OCI-LY7 (cell line): ENCODE data around the gene NCOA3. TPM values are rescaled to one million over a fixed set of nuclear protein-coding genes. Genes with fewer than 3 reads are reported as not detected.

Source experiments
- BruUV-seq: library from RNA; stranded (reverse); fragments of 400-500 nt; replicated peaks from 2 replicates; lab custom pipeline; 2021; lab: Mats Ljungman, UMichigan
- CTCF ChIA-PET: fragments of 300-600 bp; sonication (Branson Sonifier 250); formaldehyde crosslinking; loops from one replicate; lab custom pipeline; 2022; ENCODE audit warnings: antibody characterized with exemption; ENCODE audit not compliant: unreplicated experiment; lab: Charles Lee
- POLR2A ChIA-PET: fragments of 300-600 bp; sonication (Branson Sonifier 250); formaldehyde crosslinking; loops from one replicate; lab custom pipeline; 2022; ENCODE audit warnings: antibody characterized with exemption; lab: Charles Lee
- DNase-seq: peaks from one replicate; pipeline ENCODE4 v3.0.0-alpha.2; 2015; ENCODE audit warnings: low spot score
- H2AFZ ChIP-seq: fragments of 200-600 bp; sonication (generic), shearing (Covaris generic); 2 replicates; pipeline ENCODE4 v1.6.1; 2014; ENCODE audit warnings: mild to moderate bottlenecking, antibody characterized with exemption, low read length, moderate library complexity
- H3K27ac ChIP-seq: fragments of 200-600 bp; sonication (generic); 2 replicates; pipeline ENCODE4 v1.5.1; 2014; ENCODE audit warnings: mixed run types, low read depth, mild to moderate bottlenecking, moderate library complexity, low read length, inconsistent platforms; ENCODE audit not compliant: poor library complexity, severe bottlenecking
- H3K36me3 ChIP-seq: fragments of 200-600 bp; sonication (generic); 2 replicates; pipeline ENCODE4 v1.6.1; 2014; ENCODE audit warnings: mild to moderate bottlenecking, antibody characterized with exemption, low read length, moderate library complexity, mixed read lengths; ENCODE audit not compliant: insufficient read depth
- H3K4me1 ChIP-seq: fragments of 200-600 bp; sonication (generic); 2 replicates; pipeline ENCODE4 v1.5.1; 2014; ENCODE audit warnings: mild to moderate bottlenecking, low read length; ENCODE audit not compliant: insufficient read depth, poor library complexity, severe bottlenecking
- H3K4me2 ChIP-seq: fragments of 200-600 bp; sonication (generic); 2 replicates; pipeline ENCODE4 v1.6.1; 2014; ENCODE audit warnings: mild to moderate bottlenecking, low read length
- H3K4me3 ChIP-seq: fragments of 200-600 bp; sonication (generic); 2 replicates; pipeline ENCODE4 v1.5.1; 2014; ENCODE audit warnings: mild to moderate bottlenecking, low read depth, low read length; ENCODE audit not compliant: poor library complexity, severe bottlenecking
- H3K79me2 ChIP-seq: fragments of 200-600 bp; sonication (generic); 2 replicates; pipeline ENCODE4 v1.6.1; 2016; ENCODE audit warnings: low read depth, mild to moderate bottlenecking, low read length, moderate library complexity, mixed read lengths; ENCODE audit not compliant: insufficient read depth
- H3K9me2 ChIP-seq: fragments of 200-600 bp; sonication (generic); 2 replicates; pipeline ENCODE4 v1.6.1; 2016; ENCODE audit warnings: mild to moderate bottlenecking, low read length, mixed read lengths; ENCODE audit not compliant: insufficient read depth
- H3K9me3 ChIP-seq: fragments of 200-600 bp; sonication (generic); 2 replicates; pipeline ENCODE4 v1.6.1; 2014; ENCODE audit warnings: mild to moderate bottlenecking, mixed run types, low read length, mixed read lengths
- H4K20me1 ChIP-seq: fragments of 200-600 bp; sonication (generic); 2 replicates; pipeline ENCODE4 v1.6.1; 2014; ENCODE audit warnings: mild to moderate bottlenecking, antibody characterized with exemption, low read length, moderate library complexity, mixed read lengths; ENCODE audit not compliant: insufficient read depth
- EZH2phosphoT487 ChIP-seq: fragments of 200-600 bp; sonication (generic); IDR thresholded peaks from 2 replicates; pipeline ENCODE4 v1.6.1; 2018; ENCODE audit warnings: low read depth, borderline replicate concordance, mild to moderate bottlenecking, mixed run types, antibody characterized with exemption, low read length, moderate library complexity, mixed read lengths
- intact Hi-C: fragments of 100-400 bp; cut with micrococcal nuclease; formaldehyde crosslinking; loops from one replicate; pipeline ENCODE4 v1.10.0; 2022; ENCODE audit not compliant: unreplicated experiment
- total RNA-seq, 2 experiments: library from RNA; depleted of rRNA in 1 of 2; stranded (reverse); fragments of >200 nt in 1 of 2; shearing (Covaris generic) in 1 of 2; gene quantifications; 2 replicates each; pipeline ENCODE4 v1.2.3, GENCODE V29; 2014 to 2022
- TF ChIP-seq, protein P1 (sequence below): fragments of 200-600 bp; sonication (generic); conservative IDR thresholded peaks from 2 replicates; pipeline ENCODE4 v1.5.1; 2014; ENCODE audit warnings: mild to moderate bottlenecking, antibody characterized with exemption, low read length, moderate library complexity, mixed read lengths

The NCOA3 gene
- total RNA-seq, 2 experiments from 2014 or later = 50.5 to 75.6 TPM

DNA sequence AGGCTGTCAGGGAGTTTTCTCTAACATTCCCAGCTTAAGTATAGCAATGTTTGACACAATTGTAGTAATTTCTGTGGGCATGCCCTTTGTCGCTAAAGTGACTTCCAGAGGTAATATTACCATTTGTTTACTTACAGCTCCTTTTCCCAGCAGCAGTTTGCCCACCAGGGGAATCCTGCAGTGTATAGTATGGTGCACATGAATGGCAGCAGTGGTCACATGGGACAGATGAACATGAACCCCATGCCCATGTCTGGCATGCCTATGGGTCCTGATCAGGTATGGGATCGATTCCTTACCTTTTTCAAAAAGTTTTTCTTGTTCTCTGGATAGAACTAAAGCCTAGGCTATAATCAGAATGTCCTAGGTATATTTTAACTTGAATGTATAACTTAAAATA lies 151.1 kb downstream of the NCOA3 start:
- Histone ChIP-seq H3K9me2 (no peaks in the 10 kb centered on the region), H3K27ac (no peak overlapping the region), H3K4me3 (no peak overlapping the region), H3K79me2 (no peaks in the 10 kb centered on the region), H3K9me3 (no peaks in the 10 kb centered on the region), H3K4me2 (no peak overlapping the region), H3K36me3 (peaks cover 94% of the 10 kb centered on the region), H3K4me1 (no peaks in the 10 kb centered on the region), H4K20me1 (no peaks in the 10 kb centered on the region; the same call in 1 of the 2 replicates), H2AFZ (no peak overlapping the region)
- no TSS peak for BruUV-seq
- POLR2A ChIA-PET = no interaction called here
- CTCF ChIA-PET = no interaction called here
- no peak for TF ChIP-seq EZH2phosphoT487
- TF ChIP-seq, protein P1, sequence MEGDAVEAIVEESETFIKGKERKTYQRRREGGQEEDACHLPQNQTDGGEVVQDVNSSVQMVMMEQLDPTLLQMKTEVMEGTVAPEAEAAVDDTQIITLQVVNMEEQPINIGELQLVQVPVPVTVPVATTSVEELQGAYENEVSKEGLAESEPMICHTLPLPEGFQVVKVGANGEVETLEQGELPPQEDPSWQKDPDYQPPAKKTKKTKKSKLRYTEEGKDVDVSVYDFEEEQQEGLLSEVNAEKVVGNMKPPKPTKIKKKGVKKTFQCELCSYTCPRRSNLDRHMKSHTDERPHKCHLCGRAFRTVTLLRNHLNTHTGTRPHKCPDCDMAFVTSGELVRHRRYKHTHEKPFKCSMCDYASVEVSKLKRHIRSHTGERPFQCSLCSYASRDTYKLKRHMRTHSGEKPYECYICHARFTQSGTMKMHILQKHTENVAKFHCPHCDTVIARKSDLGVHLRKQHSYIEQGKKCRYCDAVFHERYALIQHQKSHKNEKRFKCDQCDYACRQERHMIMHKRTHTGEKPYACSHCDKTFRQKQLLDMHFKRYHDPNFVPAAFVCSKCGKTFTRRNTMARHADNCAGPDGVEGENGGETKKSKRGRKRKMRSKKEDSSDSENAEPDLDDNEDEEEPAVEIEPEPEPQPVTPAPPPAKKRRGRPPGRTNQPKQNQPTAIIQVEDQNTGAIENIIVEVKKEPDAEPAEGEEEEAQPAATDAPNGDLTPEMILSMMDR = no peak
- intact Hi-C loops = no loop called here
- no peak for DNase-seq

DNA sequence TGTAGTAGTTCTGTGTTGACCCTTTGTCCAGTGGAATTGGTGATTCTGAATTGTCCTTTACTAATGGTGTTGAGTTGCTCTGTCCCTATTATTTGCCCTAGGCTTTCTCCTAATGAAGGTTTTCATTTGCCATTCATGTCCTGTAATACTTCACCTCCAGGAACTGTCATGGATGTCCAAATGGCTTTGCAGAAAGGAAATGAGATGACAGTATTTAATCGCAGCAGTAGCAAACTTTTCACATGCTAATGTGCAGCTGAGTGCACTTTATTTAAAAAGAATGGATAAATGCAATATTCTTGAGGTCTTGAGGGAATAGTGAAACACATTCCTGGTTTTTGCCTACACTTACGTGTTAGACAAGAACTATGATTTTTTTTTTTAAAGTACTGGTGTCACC lies 152.2 kb downstream of the NCOA3 start:
- no TSS peak for BruUV-seq
- H3K9me2 ChIP-seq = no peaks in the 10 kb centered on the region
- no peak overlapping the region for H3K4me3 ChIP-seq
- intact Hi-C loops = no loop called here
- H4K20me1 ChIP-seq = no peaks in the 10 kb centered on the region; the same call in 1 of the 2 replicates
- H3K4me2 ChIP-seq = no peak overlapping the region
- ChIA-PET POLR2A (no interaction called here), CTCF (no interaction called here)
- no peak for DNase-seq
- H3K36me3 ChIP-seq = peaks cover 95% of the 10 kb centered on the region
- H3K79me2 ChIP-seq = no peaks in the 10 kb centered on the region
- no peak overlapping the region for H3K27ac ChIP-seq
- no peak for TF ChIP-seq EZH2phosphoT487
- TF ChIP-seq, protein P1 = no peak
- H2AFZ ChIP-seq = no peak overlapping the region
- H3K4me1 ChIP-seq = no peaks in the 10 kb centered on the region
- H3K9me3 ChIP-seq = no peaks in the 10 kb centered on the region

DNA sequence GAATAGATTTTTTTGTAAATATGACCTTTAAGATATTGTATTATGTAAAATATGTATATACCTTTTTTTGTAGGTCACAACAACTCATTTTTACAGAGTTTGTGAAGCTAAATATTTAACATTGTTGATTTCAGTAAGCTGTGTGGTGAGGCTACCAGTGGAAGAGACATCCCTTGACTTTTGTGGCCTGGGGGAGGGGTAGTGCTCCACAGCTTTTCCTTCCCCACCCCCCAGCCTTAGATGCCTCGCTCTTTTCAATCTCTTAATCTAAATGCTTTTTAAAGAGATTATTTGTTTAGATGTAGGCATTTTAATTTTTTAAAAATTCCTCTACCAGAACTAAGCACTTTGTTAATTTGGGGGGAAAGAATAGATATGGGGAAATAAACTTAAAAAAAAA lies 152.7 kb downstream of the NCOA3 start:
- no TSS peak for BruUV-seq
- TF ChIP-seq, protein P1 = no peak
- no peak for TF ChIP-seq EZH2phosphoT487
- ChIA-PET POLR2A (no interaction called here), CTCF (no interaction called here)
- Histone ChIP-seq H2AFZ (no peak overlapping the region), H3K4me3 (no peak overlapping the region), H3K4me2 (no peak overlapping the region), H3K4me1 (no peaks in the 10 kb centered on the region), H3K27ac (no peak overlapping the region), H3K9me3 (no peaks in the 10 kb centered on the region), H3K36me3 (peaks cover 95% of the 10 kb centered on the region), H3K79me2 (no peaks in the 10 kb centered on the region), H3K9me2 (no peaks in the 10 kb centered on the region), H4K20me1 (no peaks in the 10 kb centered on the region; the same call in 1 of the 2 replicates)
- no peak for DNase-seq
- intact Hi-C loops = no loop called here
